NOMO-1 treated with dmso at 0.1 percent for 144 hours (cell line): ENCODE results near the gene SKA3.
"Not testable (repeated sequence)": the region's sequence is repeated elsewhere in the genome, so short reads cannot be mapped to it uniquely, and the experiment has no call there.

Source experiments
- DNase-seq: peaks from one replicate; lab custom pipeline; 2025; ENCODE audit not compliant: unreplicated experiment; lab: John Stamatoyannopoulos, UW

Gene SKA3

DNA sequence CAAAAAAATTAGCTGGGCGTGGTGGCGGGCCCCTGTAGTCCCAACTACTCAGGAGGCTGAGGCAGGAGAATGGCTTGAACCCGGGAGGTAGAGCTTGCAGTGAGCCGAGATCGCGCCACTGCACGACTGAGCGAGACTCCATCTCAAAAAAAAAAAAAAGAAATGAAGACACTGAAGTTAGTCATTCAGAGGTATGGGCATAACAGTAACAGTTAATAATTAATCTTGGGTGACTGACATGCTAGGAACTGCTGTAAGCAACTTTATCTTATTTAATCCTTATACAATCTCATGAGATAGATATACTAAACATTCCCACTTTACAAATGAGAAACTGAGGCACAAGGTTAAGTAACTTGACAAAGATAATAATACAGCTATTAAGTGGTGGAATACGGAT is 4.9 kb downstream of the SKA3 start:
- no peak for DNase-seq

- not testable (repeated sequence) for DNase-seq
These were observed 10.7 kb downstream of the SKA3 start for GRCh38 chr13:21165606-21166005.

GRCh38 chr13:21164631-21165030 is 11.7 kb downstream of the SKA3 start:
- DNase-seq: no peak

DNA sequence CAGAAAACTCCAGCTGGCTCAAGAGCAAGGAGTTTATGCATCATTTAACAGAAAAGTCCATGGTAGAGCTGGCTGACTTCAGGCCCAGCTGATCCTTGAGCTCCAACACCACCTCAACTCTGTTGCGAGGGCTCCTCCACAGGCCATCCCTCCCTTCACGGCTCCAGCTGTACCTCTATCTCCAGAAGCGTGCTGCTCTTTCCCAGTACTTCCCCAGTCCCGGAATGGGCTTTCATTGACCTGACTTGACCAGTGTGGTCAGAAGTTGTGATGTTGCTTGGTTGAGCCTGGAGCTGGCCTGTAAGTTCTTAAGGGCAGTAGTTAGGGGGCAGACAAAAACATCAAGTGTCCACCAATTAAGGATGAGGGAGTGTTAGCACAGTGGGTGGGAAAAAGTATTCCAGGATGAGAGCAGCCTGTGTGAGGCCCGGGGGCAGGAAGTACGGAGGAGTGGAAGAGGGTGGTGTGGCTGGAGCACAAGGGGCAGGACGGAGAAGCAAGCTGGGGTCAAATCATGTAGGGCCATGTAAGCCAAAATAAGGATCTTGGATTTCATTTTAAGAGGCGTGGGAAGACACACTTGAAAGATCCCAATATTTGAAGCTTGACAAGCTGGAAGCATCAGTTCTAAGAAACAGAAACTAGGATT is 24.0 kb downstream of the SKA3 start:
- no peak for DNase-seq

DNA sequence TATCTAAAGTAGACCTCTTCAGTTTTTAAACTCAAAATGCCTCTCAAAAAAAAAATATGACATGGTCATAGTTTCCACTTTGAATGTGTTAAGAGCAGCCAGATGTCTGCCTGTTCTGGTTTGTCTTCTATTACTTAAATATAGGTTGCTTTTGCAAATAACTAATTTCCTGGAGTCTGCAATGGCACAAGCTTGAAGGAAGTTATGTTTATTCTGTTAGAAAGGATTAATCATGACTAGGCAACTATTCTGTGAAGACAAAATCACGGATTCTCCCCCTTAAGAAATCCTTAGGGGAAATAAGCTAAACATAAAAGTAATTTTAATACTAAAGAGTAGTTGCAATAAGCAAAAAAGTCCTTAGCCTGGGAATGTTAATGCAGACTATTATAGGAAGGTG is 26.3 kb downstream of the SKA3 start:
- DNase-seq: peak; percentile 7

- DNase-seq: no peak
These were observed 26.8 kb downstream of the SKA3 start for GRCh38 chr13:21149568-21149967.

GRCh38 chr13:21148557-21149258 is 27.6 kb downstream of the SKA3 start:
- no peak for DNase-seq

- DNase-seq: no peak
These were observed 28.5 kb downstream of the SKA3 start for GRCh38 chr13:21147827-21148226.

- no peak for DNase-seq
These were observed 33.6 kb downstream of the SKA3 start for GRCh38 chr13:21142766-21143165.

- DNase-seq: no peak
These were observed 37.0 kb downstream of the SKA3 start for GRCh38 chr13:21139374-21139773.

DNA sequence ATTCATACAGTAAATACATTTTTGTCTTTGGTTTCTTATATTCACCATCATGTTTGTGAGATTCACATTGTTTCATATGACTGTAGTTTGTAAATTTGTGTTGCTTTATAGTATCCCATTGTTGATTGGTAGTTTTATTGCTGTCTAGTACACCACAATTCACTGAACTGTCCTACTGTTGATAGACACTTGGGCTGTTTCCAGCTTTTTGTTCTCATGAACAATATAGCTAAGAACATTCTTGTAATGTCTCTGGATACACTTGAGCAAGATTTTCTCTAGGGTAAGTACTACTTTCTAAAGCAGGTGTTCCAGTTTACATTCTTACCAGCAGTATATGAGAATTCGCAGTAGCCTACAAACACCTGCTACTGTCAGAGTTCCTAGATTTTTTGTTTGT is 37.8 kb downstream of the SKA3 start:
- DNase-seq: no peak

- no peak for DNase-seq
These were observed 38.7 kb downstream of the SKA3 start for GRCh38 chr13:21137696-21138095.

DNA sequence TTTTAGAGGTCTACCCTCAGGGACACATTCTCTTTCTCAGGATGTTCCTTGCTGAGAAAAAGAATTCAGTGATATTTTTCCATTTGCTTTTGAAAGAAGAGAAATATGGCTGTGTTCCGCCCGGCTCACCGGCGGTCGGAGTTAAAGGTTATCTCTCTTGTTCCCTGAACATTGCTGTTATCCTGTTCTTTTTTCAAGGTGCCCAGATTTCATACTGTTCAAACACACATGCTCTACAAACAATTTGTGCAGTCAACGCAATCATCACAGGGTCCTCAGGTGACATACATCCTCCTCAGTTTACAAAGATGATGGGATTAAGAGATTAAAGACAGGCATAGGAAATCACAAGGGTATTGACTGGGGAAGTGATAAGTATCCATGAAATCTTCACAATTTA is 40.5 kb downstream of the SKA3 start:
- DNase-seq: not testable (repeated sequence)

GRCh38 chr13:21134475-21134874 is 41.9 kb downstream of the SKA3 start:
- DNase-seq: no peak

GRCh38 chr13:21133077-21133476 is 43.3 kb downstream of the SKA3 start:
- no peak for DNase-seq

DNA sequence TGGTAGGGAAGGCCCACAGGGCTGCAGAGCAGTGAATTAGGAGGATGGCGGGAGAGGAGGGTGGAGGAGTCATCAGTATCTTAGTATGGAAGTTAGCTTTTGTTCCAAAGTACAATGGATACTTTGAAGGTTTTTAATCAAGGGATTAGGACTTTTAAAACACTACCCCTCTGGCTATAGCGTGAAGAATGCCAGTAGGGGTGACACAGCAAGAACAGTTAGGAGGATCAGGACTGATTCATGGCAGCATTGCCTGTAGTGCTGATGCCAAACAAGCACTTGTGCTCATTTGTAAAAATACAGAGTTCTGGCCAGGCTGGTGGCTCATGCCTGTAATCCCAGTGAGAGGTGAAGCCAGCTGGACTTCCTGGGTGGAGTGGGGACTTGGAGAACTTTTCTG is 46.2 kb downstream of the SKA3 start:
- DNase-seq: no peak

- no peak for DNase-seq
These were observed 51.5 kb downstream of the SKA3 start for GRCh38 chr13:21124852-21125251.

DNA sequence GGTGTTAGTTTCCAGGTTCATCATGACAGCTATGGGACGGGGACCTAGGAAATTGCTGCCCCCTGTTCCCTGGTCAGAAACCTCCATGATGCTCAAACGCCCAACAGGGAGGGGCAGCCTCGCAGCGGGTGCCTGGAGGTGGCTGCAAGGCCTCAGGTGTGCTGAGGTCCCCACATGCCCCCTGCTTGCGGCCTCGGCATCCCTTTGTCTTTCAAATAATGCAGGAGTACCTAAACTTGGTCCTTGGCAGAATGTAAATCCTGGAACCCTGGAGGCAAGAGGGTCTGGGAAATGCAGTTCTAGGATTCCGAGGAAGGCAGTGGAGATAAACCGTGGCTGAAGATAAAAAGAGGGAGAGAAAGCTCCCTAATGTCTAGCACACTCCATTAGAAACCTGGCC is 52.4 kb downstream of the SKA3 start:
- DNase-seq: no peak

- no peak for DNase-seq
These were observed 54.7 kb downstream of the SKA3 start for GRCh38 chr13:21121616-21122015.

DNA sequence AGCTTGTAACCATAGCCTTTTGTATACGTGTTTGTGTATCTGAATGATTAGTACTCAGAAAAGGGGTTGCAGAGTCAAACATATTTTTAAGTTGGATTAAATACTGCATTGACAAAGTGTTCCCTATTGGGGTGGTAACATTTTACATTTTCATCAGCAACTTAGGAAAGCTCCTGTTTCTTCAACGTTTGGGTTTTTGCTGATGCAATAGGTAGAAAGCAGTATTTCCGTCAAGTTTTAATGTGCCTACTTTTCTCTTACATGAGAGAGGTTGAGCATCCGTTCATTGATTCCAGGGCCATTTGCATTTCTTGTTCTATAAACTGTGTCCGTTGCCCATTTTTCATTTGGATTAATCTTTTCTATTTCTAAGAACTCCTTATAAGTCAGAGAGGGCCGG is 56.2 kb downstream of the SKA3 start:
- DNase-seq: no peak

GRCh38 chr13:21119526-21119925 is 56.8 kb downstream of the SKA3 start:
- DNase-seq: no peak

GRCh38 chr13:21118180-21118579 is 58.2 kb downstream of the SKA3 start:
- no peak for DNase-seq
